ENCODE data around the gene INO80.
"Not testable (repeated sequence)": the region's sequence is repeated elsewhere in the genome, so short reads cannot be mapped to it uniquely, and the experiment has no call there.

The INO80 gene

DNA sequence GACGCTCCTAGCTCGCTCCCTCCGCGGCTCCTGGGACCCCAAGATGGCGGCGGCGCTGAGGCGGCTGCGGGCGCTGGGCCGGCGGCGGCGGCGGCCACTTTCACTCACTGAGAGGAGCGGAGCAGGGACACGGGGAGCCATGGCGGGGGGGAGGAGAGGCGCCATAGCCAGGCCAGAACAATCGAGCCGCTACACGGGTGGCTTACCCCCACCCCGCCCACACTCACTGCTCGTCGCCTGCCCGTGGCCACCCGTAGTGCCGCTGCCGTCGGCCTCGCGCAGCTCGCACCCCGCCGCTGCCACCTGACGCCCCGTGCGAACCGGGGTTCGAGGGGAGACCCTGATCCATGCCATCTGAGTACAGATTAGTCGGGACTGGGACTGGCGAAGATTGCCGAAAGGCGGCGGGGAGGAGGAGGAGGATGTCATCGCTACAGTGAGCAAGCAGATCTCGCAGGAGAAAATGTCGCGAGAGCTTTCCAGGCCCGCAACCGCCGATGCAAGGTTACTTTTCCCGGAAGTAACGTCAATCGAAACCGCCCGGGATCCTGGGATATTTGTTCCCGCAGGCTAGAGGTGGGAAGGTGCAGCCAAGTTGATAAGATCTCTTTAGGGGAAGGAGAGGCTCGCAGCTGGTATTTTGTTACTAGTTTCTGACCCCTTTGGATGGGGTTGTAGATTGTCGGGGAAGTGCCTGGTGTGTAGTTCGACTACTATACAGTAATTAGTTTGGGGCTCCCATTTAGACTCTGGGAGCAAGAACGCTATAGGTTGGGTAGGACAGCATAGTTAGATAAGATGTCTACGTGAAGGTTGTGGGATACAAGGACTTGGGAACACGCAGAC, at the start of gene INO80:
Gene INO80 (minus strand): TSS at position 165 of the 846 bp plus-strand sequence. CDS start 19,970 bp downstream, outside the sequence.
- H3K27me3 ChIP-seq (ENCODE audit: insufficient read depth, low read length) = no peaks in the 10 kb centered on the region
- H3K9ac ChIP-seq (ENCODE audit: low read depth, low read length) = peak within 1 kb of the TSS; percentile 97
- H3K4me3 ChIP-seq (ENCODE audit: low read length) = peak within 1 kb of the TSS; percentile 93
- H3K9me3 ChIP-seq (ENCODE audit: insufficient read depth, low read depth, low read length) = no peaks in the 10 kb centered on the region
- H3K27ac ChIP-seq (ENCODE audit: low read length) = peak within 1 kb of the TSS; percentile 95
- H3K36me3 ChIP-seq (ENCODE audit: insufficient read depth, low read depth, low read length) = peaks cover 4% of the 10 kb centered on the region
- no peaks in the 10 kb centered on the region for H3K4me1 ChIP-seq (ENCODE audit: insufficient read depth, low read length)

DNA sequence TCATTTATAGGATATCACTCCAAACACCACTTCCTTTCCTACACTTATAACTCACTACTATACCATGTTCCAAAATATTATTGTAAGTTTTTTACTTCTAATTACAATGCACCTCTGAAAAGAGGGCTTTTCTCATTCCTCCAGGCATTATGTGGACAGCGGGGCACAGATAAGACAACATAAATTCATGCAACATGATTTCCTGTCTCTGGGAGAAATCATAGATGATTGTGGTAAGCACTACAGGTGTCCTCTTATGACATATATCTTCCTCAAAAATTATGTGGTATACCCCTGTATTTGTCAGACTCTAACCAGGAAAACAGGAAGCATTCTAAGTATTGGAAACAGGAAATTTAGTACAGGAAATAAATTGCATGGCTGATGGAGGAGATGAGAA, 45.7 kb upstream of the INO80 start:
- Histone ChIP-seq H3K9ac (ENCODE audit: low read depth, low read length) (no peak overlapping the region), H3K4me1 (ENCODE audit: insufficient read depth, low read length) (no peaks in the 10 kb centered on the region), H3K9me3 (ENCODE audit: insufficient read depth, low read depth, low read length) (no peaks in the 10 kb centered on the region), H3K4me3 (ENCODE audit: low read length) (no peak overlapping the region), H3K36me3 (ENCODE audit: insufficient read depth, low read depth, low read length) (no peaks in the 10 kb centered on the region), H3K27me3 (ENCODE audit: insufficient read depth, low read length) (no peaks in the 10 kb centered on the region), H3K27ac (ENCODE audit: low read length) (no peak overlapping the region)

DNA sequence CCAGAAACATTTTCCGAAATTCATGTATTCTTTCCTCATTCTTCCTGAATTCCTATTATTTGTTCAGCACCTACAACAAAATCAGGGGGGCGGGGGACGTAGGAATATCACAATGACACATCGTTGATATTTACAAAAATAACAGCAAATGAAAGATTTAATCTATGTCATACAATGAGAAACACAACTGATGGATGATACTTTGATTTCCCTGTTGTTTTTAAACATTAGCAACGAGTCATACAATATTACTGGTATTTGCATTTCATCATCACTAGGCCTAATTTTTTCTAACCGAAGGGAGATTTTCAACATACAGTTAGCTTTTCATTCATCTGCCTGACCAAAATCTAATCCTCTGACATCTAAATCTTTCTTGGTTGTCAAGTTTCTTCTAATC, 45.3 kb upstream of the INO80 start:
- Histone ChIP-seq H3K4me3 (ENCODE audit: low read length) (no peak overlapping the region), H3K27ac (ENCODE audit: low read length) (no peak overlapping the region), H3K36me3 (ENCODE audit: insufficient read depth, low read depth, low read length) (no peaks in the 10 kb centered on the region), H3K9ac (ENCODE audit: low read depth, low read length) (no peak overlapping the region), H3K27me3 (ENCODE audit: insufficient read depth, low read length) (no peaks in the 10 kb centered on the region), H3K9me3 (ENCODE audit: insufficient read depth, low read depth, low read length) (no peaks in the 10 kb centered on the region), H3K4me1 (ENCODE audit: insufficient read depth, low read length) (no peaks in the 10 kb centered on the region)

- H3K4me1 ChIP-seq (ENCODE audit: insufficient read depth, low read length) = no peaks in the 10 kb centered on the region
- H3K36me3 ChIP-seq (ENCODE audit: insufficient read depth, low read depth, low read length) = no peaks in the 10 kb centered on the region
- no peak overlapping the region for H3K4me3 ChIP-seq (ENCODE audit: low read length)
- H3K9ac ChIP-seq (ENCODE audit: low read depth, low read length) = no peak overlapping the region
- no peaks in the 10 kb centered on the region for H3K9me3 ChIP-seq (ENCODE audit: insufficient read depth, low read depth, low read length)
- no peak overlapping the region for H3K27ac ChIP-seq (ENCODE audit: low read length)
- H3K27me3 ChIP-seq (ENCODE audit: insufficient read depth, low read length) = no peaks in the 10 kb centered on the region
These were observed 44.7 kb upstream of the INO80 start for GRCh38 chr15:41160639-41161315.

- H3K36me3 ChIP-seq (ENCODE audit: insufficient read depth, low read depth, low read length) = no peaks in the 10 kb centered on the region
- no peaks in the 10 kb centered on the region for H3K9me3 ChIP-seq (ENCODE audit: insufficient read depth, low read depth, low read length)
- no peaks in the 10 kb centered on the region for H3K27me3 ChIP-seq (ENCODE audit: insufficient read depth, low read length)
- no peak overlapping the region for H3K9ac ChIP-seq (ENCODE audit: low read depth, low read length)
- no peak overlapping the region for H3K27ac ChIP-seq (ENCODE audit: low read length)
- no peaks in the 10 kb centered on the region for H3K4me1 ChIP-seq (ENCODE audit: insufficient read depth, low read length)
- no peak overlapping the region for H3K4me3 ChIP-seq (ENCODE audit: low read length)
These were observed 38.3 kb upstream of the INO80 start for GRCh38 chr15:41154412-41154811.

- H3K4me1 ChIP-seq (ENCODE audit: insufficient read depth, low read length) = no peaks in the 10 kb centered on the region
- H3K4me3 ChIP-seq (ENCODE audit: low read length) = no peak overlapping the region
- no peak overlapping the region for H3K27ac ChIP-seq (ENCODE audit: low read length)
- no peak overlapping the region for H3K9ac ChIP-seq (ENCODE audit: low read depth, low read length)
- H3K27me3 ChIP-seq (ENCODE audit: insufficient read depth, low read length) = no peaks in the 10 kb centered on the region
- H3K9me3 ChIP-seq (ENCODE audit: insufficient read depth, low read depth, low read length) = no peaks in the 10 kb centered on the region
- H3K36me3 ChIP-seq (ENCODE audit: insufficient read depth, low read depth, low read length) = no peaks in the 10 kb centered on the region
These were observed 37.7 kb upstream of the INO80 start for GRCh38 chr15:41153733-41154132.

- no peaks in the 10 kb centered on the region for H3K4me1 ChIP-seq (ENCODE audit: insufficient read depth, low read length)
- no peaks in the 10 kb centered on the region for H3K9me3 ChIP-seq (ENCODE audit: insufficient read depth, low read depth, low read length)
- no peak overlapping the region for H3K4me3 ChIP-seq (ENCODE audit: low read length)
- H3K27me3 ChIP-seq (ENCODE audit: insufficient read depth, low read length) = no peaks in the 10 kb centered on the region
- H3K36me3 ChIP-seq (ENCODE audit: insufficient read depth, low read depth, low read length) = no peaks in the 10 kb centered on the region
- no peak overlapping the region for H3K27ac ChIP-seq (ENCODE audit: low read length)
- no peak overlapping the region for H3K9ac ChIP-seq (ENCODE audit: low read depth, low read length)
These were observed 35.4 kb upstream of the INO80 start for GRCh38 chr15:41151451-41152005.

DNA sequence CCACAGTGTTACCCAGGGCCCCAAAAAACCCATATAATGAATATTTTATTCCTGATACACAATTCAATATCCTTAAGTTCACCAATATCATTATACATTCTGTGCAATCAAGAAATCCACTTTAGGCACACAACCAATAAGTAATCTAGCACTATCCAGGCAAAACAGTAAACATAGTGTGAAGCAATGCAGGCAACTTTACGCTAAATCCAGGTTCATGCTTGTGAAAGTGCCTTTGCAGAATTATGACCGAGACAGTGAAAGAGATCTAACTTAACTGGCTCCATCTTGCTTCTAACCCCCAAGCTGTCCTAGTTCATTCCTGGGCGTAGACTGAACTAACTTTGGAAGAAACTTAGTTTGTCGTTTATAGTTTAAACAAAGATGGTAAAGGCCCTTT, 34.2 kb upstream of the INO80 start:
- Histone ChIP-seq H3K4me1 (ENCODE audit: insufficient read depth, low read length) (no peaks in the 10 kb centered on the region), H3K9me3 (ENCODE audit: insufficient read depth, low read depth, low read length) (no peaks in the 10 kb centered on the region), H3K4me3 (ENCODE audit: low read length) (no peak overlapping the region), H3K9ac (ENCODE audit: low read depth, low read length) (no peak overlapping the region), H3K27ac (ENCODE audit: low read length) (no peak overlapping the region), H3K36me3 (ENCODE audit: insufficient read depth, low read depth, low read length) (no peaks in the 10 kb centered on the region), H3K27me3 (ENCODE audit: insufficient read depth, low read length) (no peaks in the 10 kb centered on the region)

DNA sequence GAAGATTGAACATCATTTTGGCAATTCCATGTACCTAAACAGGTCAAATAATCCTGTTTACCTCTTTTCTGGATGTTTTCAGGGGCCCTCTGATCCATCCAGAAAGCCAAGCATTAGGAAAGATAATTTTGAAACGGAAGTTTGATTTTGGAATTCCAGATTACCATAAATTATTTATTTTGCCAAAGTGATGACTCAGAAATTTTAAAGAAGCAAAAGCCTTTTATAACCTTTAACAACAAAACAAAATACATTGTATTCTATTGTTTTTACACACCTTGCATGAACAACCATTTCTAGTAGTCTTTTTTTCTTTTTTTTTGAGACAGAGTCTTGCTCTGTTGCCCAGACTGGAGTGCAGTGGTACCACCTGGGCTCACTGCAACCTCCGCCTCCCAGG, 32.0 kb upstream of the INO80 start:
- Histone ChIP-seq H3K27ac (ENCODE audit: low read length) (no peak overlapping the region), H3K9me3 (ENCODE audit: insufficient read depth, low read depth, low read length) (no peaks in the 10 kb centered on the region), H3K36me3 (ENCODE audit: insufficient read depth, low read depth, low read length) (no peaks in the 10 kb centered on the region), H3K27me3 (ENCODE audit: insufficient read depth, low read length) (no peaks in the 10 kb centered on the region), H3K4me1 (ENCODE audit: insufficient read depth, low read length) (no peaks in the 10 kb centered on the region), H3K4me3 (ENCODE audit: low read length) (no peak overlapping the region), H3K9ac (ENCODE audit: low read depth, low read length) (no peak overlapping the region)

DNA sequence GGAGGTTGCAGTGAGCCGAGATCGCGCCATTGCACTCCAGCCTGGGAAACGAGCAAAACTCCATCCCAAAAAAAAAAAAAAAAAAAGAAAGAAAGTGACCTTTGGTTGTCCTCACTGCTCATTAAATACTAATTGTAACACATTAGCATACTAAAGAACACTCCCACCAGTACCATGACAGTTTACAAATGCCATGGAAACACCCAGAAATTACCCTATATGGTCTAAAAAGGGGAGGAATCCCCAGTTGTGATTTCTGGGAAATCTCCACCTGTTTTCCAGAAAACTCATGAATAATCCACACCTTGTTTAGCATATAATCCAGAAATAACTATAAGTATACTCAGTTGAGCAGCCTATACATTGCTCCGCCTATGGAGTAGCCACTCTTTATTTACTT, 23.5 kb upstream of the INO80 start:
- Histone ChIP-seq H3K27me3 (ENCODE audit: insufficient read depth, low read length) (no peaks in the 10 kb centered on the region), H3K36me3 (ENCODE audit: insufficient read depth, low read depth, low read length) (no peaks in the 10 kb centered on the region), H3K9ac (ENCODE audit: low read depth, low read length) (no peak overlapping the region), H3K4me1 (ENCODE audit: insufficient read depth, low read length) (no peaks in the 10 kb centered on the region), H3K27ac (ENCODE audit: low read length) (no peak overlapping the region), H3K9me3 (ENCODE audit: insufficient read depth, low read depth, low read length) (no peaks in the 10 kb centered on the region), H3K4me3 (ENCODE audit: low read length) (no peak overlapping the region)

DNA sequence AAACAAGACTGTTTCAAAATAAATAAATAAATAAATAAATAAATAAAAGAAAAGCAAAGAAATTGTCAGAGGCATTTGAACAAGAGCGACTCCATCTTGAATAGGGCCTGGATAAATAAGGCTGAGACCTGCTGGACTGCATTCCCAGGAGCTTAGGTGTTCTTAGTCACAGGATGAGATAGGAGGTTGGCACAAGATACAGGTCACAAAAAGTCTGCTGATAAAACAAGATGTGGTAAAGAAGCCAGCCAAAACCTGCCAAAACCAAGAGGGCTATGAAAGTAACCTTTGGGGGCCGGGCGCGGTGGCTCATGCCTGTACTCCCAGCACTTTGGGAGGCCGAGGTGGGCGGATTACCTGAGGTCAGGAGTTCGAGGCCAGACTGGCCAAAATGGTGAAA, 23.0 kb upstream of the INO80 start:
- H3K27ac ChIP-seq (ENCODE audit: low read length); H3K9me3 ChIP-seq (ENCODE audit: insufficient read depth, low read depth, low read length); H3K4me3 ChIP-seq (ENCODE audit: low read length); H3K4me1 ChIP-seq (ENCODE audit: insufficient read depth, low read length); H3K27me3 ChIP-seq (ENCODE audit: insufficient read depth, low read length); H3K9ac ChIP-seq (ENCODE audit: low read depth, low read length); H3K36me3 ChIP-seq (ENCODE audit: insufficient read depth, low read depth, low read length): not testable (repeated sequence)

DNA sequence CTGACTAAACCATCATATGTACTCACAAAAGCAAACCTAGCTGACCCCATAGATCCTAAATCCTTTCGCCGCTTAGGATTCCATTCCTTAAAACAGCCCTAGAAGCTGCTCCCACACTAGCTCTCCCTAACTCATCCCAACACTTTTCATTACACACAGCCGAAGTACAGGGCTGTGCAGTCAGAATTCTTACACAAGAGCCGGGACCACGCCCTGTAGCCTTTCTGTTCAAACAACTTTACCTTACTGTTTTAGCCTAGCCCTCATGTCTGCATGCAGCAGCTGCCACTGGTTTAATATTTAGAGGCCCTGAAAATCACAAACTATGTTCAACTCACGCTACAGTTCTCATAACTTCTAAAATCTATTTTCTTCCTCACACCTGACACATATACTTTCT, 19.5 kb upstream of the INO80 start:
- not testable (repeated sequence) for H3K36me3 ChIP-seq (ENCODE audit: insufficient read depth, low read depth, low read length); H3K4me1 ChIP-seq (ENCODE audit: insufficient read depth, low read length); H3K27me3 ChIP-seq (ENCODE audit: insufficient read depth, low read length); H3K9me3 ChIP-seq (ENCODE audit: insufficient read depth, low read depth, low read length); H3K4me3 ChIP-seq (ENCODE audit: low read length); H3K27ac ChIP-seq (ENCODE audit: low read length); H3K9ac ChIP-seq (ENCODE audit: low read depth, low read length)

Measured in iPS-20b (cell line).